Measurements from ENCODE around the gene DCANP1.
A peak's percentile ranks its signal among the peaks of the same experiment; 100 is the strongest.

DCANP1 gene

DNA sequence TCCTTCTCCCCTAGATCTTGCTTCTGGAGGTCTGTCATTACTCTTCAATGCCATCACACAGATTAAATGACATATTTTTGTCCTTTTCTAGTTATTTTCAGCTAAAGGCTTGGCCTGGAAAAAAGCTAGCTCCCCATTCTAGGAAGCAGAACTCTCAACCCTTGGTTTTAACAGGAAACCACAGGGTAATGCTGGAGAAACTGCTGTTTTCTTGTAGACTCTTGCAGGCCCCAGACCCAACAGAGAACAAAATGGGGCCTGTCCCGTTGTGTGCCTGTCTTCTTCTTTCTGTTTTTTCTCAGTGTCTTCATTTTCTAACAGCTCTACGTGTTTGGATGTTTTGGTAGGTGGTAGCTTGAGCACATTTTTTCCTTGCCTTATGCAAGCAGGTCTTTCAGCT is 21.5 kb downstream of the DCANP1 start:
- DNase-seq (ENCODE audit: low spot score): no peak
- no peak for FAIRE-seq

DNA sequence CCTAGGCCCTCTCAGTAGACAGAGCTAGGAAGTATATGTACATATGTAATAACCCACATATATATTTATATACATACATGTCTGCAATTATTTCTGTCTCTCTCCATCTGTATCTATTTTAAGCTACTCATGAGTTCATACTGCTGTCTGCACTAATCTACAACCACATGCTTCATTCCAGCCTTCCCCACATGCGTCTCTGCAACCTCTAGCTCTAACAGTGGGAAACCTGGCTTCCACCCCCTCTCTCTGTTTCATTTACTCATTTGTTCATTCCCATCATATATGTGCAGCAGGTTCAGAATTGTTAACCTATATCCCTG is 23.3 kb downstream of the DCANP1 start:
- DNase-seq (ENCODE audit: low spot score) (no peak), FAIRE-seq (no peak)

GRCh38 chr5:135423146-135423845 is 23.9 kb downstream of the DCANP1 start:
- DNase-seq (ENCODE audit: low spot score) (peak; percentile 37), FAIRE-seq (no peak)

DNA sequence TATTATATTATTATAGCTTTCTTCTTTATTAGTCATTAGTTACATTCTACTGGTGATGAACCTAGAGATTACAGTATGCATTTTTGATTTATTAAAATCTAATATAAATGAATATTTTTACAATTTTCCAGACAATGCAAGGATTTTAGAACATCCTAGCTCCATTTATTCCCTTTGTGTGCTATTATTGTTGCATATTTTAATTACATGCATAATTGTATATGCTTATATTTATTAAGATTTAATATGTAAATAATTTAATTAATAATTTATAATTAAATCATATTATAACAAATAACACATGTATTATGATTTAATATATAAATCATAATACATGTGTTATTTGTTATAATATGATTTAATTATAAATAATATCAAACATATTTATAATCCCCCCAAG is 24.7 kb downstream of the DCANP1 start:
- FAIRE-seq: peak; percentile 75
- no peak for DNase-seq (ENCODE audit: low spot score)

- FAIRE-seq (no peak), DNase-seq (ENCODE audit: low spot score) (no peak)
Observed at GRCh38 chr5:135417083-135417482, 30.1 kb downstream of the DCANP1 start.

DNA sequence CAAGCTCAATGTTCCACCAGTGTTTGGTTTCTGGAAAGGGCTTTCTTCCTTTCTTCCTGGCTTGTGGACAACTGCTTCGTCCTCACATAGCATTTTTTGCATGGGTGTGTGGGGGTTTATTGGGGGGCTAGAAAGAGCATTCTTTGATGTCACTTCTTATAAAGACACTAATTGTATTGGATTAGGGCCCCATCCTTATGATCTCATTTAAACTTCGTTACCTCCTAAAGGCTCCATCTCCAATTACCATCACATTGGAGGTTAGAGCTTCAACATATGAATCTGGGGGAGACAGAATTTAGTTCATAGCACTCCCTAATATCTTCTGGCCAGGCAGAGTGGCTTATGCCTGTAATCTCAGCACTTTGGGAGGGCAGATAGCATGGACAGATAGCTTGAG is 42.1 kb downstream of the DCANP1 start:
- FAIRE-seq (no peak), DNase-seq (ENCODE audit: low spot score) (no peak)

DNA sequence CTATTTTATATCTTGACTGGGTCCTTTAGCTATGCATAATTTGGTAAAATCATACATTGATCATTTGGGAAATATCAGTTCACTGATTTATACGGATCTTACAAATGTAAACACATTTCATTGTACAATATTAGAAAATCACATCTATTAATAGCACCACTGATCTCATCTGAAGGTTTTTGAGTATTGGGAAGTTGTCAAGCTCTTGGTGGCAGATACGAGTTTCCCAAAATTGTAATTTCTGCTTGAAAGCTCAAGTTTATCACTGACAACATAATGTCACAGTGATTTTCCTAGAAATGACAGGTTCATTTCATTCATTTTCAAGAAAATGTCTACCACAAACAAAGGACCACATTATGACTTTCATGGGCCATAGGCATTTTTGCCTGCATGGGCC is 45.1 kb downstream of the DCANP1 start:
- DNase-seq (ENCODE audit: low spot score) (no peak), FAIRE-seq (no peak)

DNA sequence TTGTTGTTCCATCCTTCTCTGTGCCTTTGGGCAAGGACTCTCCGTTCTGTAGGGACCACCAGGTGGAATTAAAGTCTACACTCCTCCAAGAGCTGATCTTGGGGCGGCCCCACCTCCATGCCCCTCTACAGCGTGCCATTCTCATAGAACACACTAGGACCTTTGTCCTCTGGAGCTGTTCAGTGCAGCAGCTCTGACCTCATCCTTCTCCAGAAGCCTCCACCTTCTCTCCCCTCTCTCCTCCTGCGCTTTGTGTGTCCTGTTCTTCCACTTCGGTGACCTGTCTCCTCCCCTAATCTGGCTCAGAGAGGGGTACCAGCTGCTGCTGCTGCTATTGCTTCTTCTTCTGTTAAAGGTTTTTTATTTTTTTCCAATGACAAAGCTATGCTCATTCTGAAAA is 46.3 kb downstream of the DCANP1 start:
- FAIRE-seq: no peak

GRCh38 chr5:135399794-135400542 is 47.2 kb downstream of the DCANP1 start:
- FAIRE-seq: no peak
- no peak for DNase-seq (ENCODE audit: low spot score)

More for the DNA sequence above, 46.3 kb downstream of the DCANP1 start:
- no peak for DNase-seq (ENCODE audit: low spot score)

- FAIRE-seq (no peak), DNase-seq (ENCODE audit: low spot score) (peak; percentile 64)
Observed at GRCh38 chr5:135398855-135399793, 48.0 kb downstream of the DCANP1 start, which contains the start of gene MACROH2A1. Gene MACROH2A1 (minus strand): TSS chr5:135399231. CDS start chr5:135389093, 10,138 bp downstream.

DNA sequence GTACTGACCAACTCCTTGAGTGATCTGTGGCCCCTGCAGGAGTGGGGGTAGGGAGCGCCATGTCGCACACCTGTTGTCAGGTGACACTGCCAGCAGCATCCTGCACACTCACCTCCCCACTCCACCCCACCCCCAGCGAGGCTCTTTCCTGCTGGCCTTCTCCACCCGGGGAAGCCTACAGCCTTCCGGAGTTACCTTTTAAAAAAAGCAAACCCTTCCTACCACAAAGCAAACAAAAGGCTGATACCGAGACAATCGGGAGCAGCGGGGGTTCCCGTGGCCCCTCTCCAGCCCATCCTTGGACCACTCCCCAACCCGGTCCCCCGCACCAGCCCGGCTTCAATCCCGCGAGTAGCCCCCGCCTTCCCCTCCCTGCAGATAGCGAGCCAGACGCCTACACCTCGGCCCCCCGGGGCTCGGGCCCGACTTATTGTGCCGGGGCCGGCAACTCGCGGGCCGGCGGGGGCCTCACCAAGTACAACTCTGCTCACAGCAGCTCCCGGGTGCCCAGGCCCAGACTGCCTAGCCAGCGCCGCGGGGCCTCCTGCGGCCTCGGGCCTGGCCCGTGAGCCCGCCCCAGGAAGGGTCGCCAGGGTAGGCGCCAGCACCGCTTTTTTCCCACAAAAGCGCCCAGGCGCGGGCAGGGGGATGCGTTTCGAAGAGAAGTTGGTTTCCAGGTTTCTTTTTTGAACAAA is 48.8 kb downstream of the DCANP1 start:
- peak; percentile 26 for DNase-seq (ENCODE audit: low spot score)
- no peak for FAIRE-seq

GRCh38 chr5:135397084-135397483 is 50.1 kb downstream of the DCANP1 start:
- no peak for FAIRE-seq
- no peak for DNase-seq (ENCODE audit: low spot score)

DNA sequence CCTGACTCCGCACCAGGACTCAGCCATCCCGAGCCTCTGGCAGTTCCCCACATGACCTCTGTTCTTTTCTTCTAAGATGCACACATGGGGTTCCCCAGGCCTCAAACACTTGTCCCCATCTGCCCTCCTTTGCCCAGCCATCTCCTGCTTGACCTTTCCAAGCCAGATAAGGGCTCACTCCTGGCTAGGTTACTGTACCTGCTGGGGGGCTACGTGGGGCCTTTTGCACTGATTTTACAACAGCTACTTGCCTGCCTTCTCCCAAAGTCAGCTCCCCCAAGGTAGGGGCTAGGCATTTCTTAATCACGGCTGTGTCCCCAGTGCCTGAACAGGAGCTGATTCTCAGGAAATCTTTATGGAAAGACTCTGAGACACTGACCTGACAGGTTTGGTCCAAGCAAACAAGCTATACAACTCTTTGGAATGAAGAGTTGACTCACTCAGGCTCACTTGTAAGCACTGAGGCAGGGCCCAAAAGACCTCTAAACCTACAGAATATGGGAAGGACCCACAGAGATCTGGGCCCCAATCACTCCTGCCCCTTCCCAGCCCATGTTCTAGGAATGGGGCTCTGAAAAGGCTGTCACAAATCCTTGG is 50.6 kb downstream of the DCANP1 start:
- DNase-seq (ENCODE audit: low spot score) (no peak), FAIRE-seq (no peak)

GRCh38 chr5:135395866-135396265 is 51.3 kb downstream of the DCANP1 start:
- DNase-seq (ENCODE audit: low spot score): no peak
- FAIRE-seq: no peak

- DNase-seq (ENCODE audit: low spot score) (no peak), FAIRE-seq (no peak)
Observed at GRCh38 chr5:135395451-135395850, 51.7 kb downstream of the DCANP1 start.
